GM12891 (cell line): ENCODE measurements around the gene TMEM273.

ENCODE experiments used
- POLR2A ChIP-seq: IDR thresholded peaks from 2 replicates; pipeline ENCODE4 v1.6.1; 2011; ENCODE audit warnings: low read depth, low read length, control low read depth
- POLR2AphosphoS5 ChIP-seq: IDR thresholded peaks from 2 replicates; pipeline ENCODE4 v1.6.1; 2011; ENCODE audit warnings: low read depth, low read length, control low read depth
- SPI1 ChIP-seq: IDR thresholded peaks from 2 replicates; pipeline ENCODE4 v1.6.1; 2011; ENCODE audit warnings: low read depth, low read length, control low read depth
- TAF1 ChIP-seq: IDR thresholded peaks from 2 replicates; pipeline ENCODE4 v1.6.1; 2011; ENCODE audit warnings: low read depth, low read length, control low read depth

DNA sequence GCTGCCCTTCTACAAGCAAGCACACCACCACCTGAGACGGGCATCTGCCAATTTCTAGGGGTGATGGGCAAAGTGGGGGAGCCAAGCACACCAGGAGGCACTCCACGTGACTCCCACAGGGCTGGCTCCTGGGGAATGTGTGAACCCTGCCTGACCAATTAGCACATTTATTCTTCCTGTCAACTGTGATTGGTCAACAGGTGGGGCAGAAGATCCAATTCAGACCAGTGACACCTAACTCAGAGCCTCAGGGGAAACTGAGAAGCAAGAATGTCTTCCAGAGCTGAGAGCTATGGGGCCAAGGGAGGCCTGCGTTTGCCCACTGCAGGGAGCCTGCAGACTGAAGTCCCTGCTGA is 15.4 kb downstream of the TMEM273 start:
- TF ChIP-seq TAF1 (no peak), POLR2AphosphoS5 (no peak), POLR2A (no peak), SPI1 (no peak)
